ENCODE results near the gene ZNF559. TPM values are rescaled to one million over a fixed set of nuclear protein-coding genes. Genes with fewer than 3 reads are reported as not detected.
A peak's percentile ranks its signal among the peaks of the same experiment; 100 is the strongest.
"Not testable (repeated sequence)": the region's sequence is repeated elsewhere in the genome, so short reads cannot be mapped to it uniquely, and the experiment has no call there.

The ZNF559 gene
- total RNA-seq, 1 donor from 2014 or later, result 5.5 TPM

DNA sequence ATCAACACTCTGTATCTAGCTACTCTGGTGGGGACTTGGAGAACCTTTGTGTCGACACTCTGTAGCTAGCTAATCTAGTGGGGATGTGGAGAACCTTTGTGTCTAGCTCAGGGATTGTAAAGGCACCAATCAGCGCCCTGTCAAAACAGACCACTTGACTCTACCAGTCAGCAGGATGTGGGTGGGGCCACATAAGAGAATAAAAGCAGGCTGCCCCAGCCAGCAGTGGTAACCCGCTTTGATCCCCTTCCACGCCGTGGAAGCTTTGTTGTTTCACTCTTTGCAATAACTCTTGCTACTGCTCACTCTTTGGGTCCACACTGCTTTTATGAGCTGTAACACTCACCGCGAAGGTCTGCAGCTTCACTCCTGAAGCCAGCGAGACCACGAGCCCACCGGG is 1.8 kb upstream of the ZNF559 start:
- H3K4me2 ChIP-seq (ENCODE audit: low read length); H3K27me3 ChIP-seq (ENCODE audit: insufficient read depth, low read length); H3K9ac ChIP-seq (ENCODE audit: low read length); H3K27ac ChIP-seq (ENCODE audit: low read depth, low read length); DNase-seq (ENCODE audit: low read depth); H3K4me1 Mint-ChIP-seq (ENCODE audit: low read depth, unreplicated experiment); H3K36me3 ChIP-seq (ENCODE audit: insufficient read depth, low read length); H3K36me3 Mint-ChIP-seq (ENCODE audit: low read depth, unreplicated experiment); H3K4me1 ChIP-seq (ENCODE audit: insufficient read depth, low read length); H3K4me3 ChIP-seq (ENCODE audit: insufficient read depth, low read depth, low read length); H2AFZ ChIP-seq (ENCODE audit: low read depth, low read length); H3K27me3 Mint-ChIP-seq (ENCODE audit: low read depth, unreplicated experiment); H3K4me3 Mint-ChIP-seq (ENCODE audit: unreplicated experiment); H3K27ac Mint-ChIP-seq (ENCODE audit: unreplicated experiment); H3K79me2 ChIP-seq (ENCODE audit: insufficient read depth, low read length); FAIRE-seq; H3K9me3 ChIP-seq (ENCODE audit: insufficient read depth, low read depth, low read length); H4K20me1 ChIP-seq (ENCODE audit: insufficient read depth, low read length): not testable (repeated sequence)
- H3K9me3 Mint-ChIP-seq (ENCODE audit: unreplicated experiment), result peaks cover 33% of the 10 kb centered on the region

DNA sequence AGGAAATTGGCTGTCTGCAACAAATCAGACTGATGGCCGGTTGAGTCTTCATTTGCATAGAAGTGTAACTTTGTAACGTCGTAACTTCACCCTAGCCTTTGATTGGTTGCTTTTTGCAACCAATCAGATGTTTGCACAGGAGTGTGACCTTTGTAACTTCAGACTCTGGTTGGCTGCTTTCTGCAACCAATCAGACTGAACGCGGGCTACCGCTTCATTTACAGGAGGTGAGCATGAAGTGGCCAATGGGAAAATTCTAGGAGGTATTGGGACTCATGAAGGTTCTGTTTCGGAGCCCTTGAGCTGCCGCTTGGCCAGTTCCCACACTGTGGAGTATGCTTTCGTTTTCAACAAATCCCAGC is 441 bp upstream of the ZNF559 start:
- no peaks in the 10 kb centered on the region for H4K20me1 ChIP-seq (ENCODE audit: insufficient read depth, low read length)
- no peaks in the 10 kb centered on the region for H3K27me3 ChIP-seq (ENCODE audit: insufficient read depth, low read length)
- TF ChIP-seq EZH2 (IDR thresholded peaks at IDR 0.05; ENCODE audit: insufficient read depth, low read length), result no peak
- TF ChIP-seq, protein P1, sequence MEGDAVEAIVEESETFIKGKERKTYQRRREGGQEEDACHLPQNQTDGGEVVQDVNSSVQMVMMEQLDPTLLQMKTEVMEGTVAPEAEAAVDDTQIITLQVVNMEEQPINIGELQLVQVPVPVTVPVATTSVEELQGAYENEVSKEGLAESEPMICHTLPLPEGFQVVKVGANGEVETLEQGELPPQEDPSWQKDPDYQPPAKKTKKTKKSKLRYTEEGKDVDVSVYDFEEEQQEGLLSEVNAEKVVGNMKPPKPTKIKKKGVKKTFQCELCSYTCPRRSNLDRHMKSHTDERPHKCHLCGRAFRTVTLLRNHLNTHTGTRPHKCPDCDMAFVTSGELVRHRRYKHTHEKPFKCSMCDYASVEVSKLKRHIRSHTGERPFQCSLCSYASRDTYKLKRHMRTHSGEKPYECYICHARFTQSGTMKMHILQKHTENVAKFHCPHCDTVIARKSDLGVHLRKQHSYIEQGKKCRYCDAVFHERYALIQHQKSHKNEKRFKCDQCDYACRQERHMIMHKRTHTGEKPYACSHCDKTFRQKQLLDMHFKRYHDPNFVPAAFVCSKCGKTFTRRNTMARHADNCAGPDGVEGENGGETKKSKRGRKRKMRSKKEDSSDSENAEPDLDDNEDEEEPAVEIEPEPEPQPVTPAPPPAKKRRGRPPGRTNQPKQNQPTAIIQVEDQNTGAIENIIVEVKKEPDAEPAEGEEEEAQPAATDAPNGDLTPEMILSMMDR (IDR thresholded peaks at IDR 0.05; ENCODE audit: insufficient read depth, low read depth, low read length), result no peak
- peak overlapping the region; percentile 86 for H3K4me2 ChIP-seq (ENCODE audit: low read length)
- peak overlapping the region; percentile 40 for H3K27ac ChIP-seq (ENCODE audit: low read depth, low read length)
- Mint-ChIP-seq H3K27me3 (ENCODE audit: low read depth, unreplicated experiment) (no peaks in the 10 kb centered on the region), H3K9me3 (ENCODE audit: unreplicated experiment) (peaks cover 34% of the 10 kb centered on the region), H3K36me3 (ENCODE audit: low read depth, unreplicated experiment) (peaks cover 2% of the 10 kb centered on the region), H3K27ac (ENCODE audit: unreplicated experiment) (peak overlapping the region; percentile 47), H3K4me1 (ENCODE audit: low read depth, unreplicated experiment) (no peaks in the 10 kb centered on the region), H3K4me3 (ENCODE audit: unreplicated experiment) (peak overlapping the region; percentile 83)
- H3K79me2 ChIP-seq (ENCODE audit: insufficient read depth, low read length), result peaks cover 8% of the 10 kb centered on the region
- DNase-seq (ENCODE audit: low read depth), result peak; percentile 80
- H3K4me3 ChIP-seq (ENCODE audit: insufficient read depth, low read depth, low read length), result peak overlapping the region; percentile 69
- FAIRE-seq, result no peak
- H3K9me3 ChIP-seq (ENCODE audit: insufficient read depth, low read depth, low read length), result peaks cover 5% of the 10 kb centered on the region
- no peaks in the 10 kb centered on the region for H3K36me3 ChIP-seq (ENCODE audit: insufficient read depth, low read length)
- H3K4me1 ChIP-seq (ENCODE audit: insufficient read depth, low read length), result peaks cover 5% of the 10 kb centered on the region
- peak overlapping the region; percentile 89 for H2AFZ ChIP-seq (ENCODE audit: low read depth, low read length)
- H3K9ac ChIP-seq (ENCODE audit: low read length), result peak overlapping the region; percentile 76

DNA sequence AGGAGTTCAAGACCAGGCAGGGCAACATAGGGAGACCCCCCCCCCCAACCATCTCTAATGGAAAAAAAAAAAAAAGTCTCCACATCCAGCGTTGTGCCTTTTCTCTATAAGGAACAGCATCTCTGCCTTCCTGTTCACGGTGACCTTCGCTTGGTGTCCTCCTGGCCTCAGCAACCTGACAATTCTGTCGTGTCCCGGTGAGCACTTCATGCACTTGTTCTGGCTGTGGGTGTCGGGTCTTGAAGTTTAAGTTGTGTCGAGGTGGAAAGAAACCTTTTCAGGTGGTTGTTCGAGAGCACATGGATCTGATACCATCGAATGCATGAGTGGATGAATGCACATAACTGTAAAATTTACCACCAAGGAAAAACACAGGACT is 594 bp downstream of the ZNF559 start:
- H3K27ac ChIP-seq (ENCODE audit: low read depth, low read length), result peak overlapping the region; percentile 34
- H3K9ac ChIP-seq (ENCODE audit: low read length), result peak overlapping the region; percentile 76
- Mint-ChIP-seq H3K9me3 (ENCODE audit: unreplicated experiment) (peaks cover 37% of the 10 kb centered on the region), H3K27ac (ENCODE audit: unreplicated experiment) (no peak overlapping the region), H3K4me3 (ENCODE audit: unreplicated experiment) (peak overlapping the region; percentile 83), H3K36me3 (ENCODE audit: low read depth, unreplicated experiment) (peaks cover 6% of the 10 kb centered on the region), H3K4me1 (ENCODE audit: low read depth, unreplicated experiment) (no peaks in the 10 kb centered on the region), H3K27me3 (ENCODE audit: low read depth, unreplicated experiment) (no peaks in the 10 kb centered on the region)
- no peaks in the 10 kb centered on the region for H3K36me3 ChIP-seq (ENCODE audit: insufficient read depth, low read length)
- H4K20me1 ChIP-seq (ENCODE audit: insufficient read depth, low read length), result no peaks in the 10 kb centered on the region
- H3K4me2 ChIP-seq (ENCODE audit: low read length), result peak overlapping the region; percentile 86
- TF ChIP-seq, protein P1 (IDR thresholded peaks at IDR 0.05; ENCODE audit: insufficient read depth, low read depth, low read length), result no peak
- no peak for TF ChIP-seq EZH2 (IDR thresholded peaks at IDR 0.05; ENCODE audit: insufficient read depth, low read length)
- no peaks in the 10 kb centered on the region for H3K27me3 ChIP-seq (ENCODE audit: insufficient read depth, low read length)
- no peak for DNase-seq (ENCODE audit: low read depth)
- H3K4me3 ChIP-seq (ENCODE audit: insufficient read depth, low read depth, low read length), result peak overlapping the region; percentile 69
- peaks cover 8% of the 10 kb centered on the region for H3K79me2 ChIP-seq (ENCODE audit: insufficient read depth, low read length)
- peak overlapping the region; percentile 89 for H2AFZ ChIP-seq (ENCODE audit: low read depth, low read length)
- no peak for FAIRE-seq
- peaks cover 6% of the 10 kb centered on the region for H3K9me3 ChIP-seq (ENCODE audit: insufficient read depth, low read depth, low read length)
- H3K4me1 ChIP-seq (ENCODE audit: insufficient read depth, low read length), result peaks cover 5% of the 10 kb centered on the region
